Measurements from ENCODE around the gene FARS2. TPM values are rescaled to one million over a fixed set of nuclear protein-coding genes. Genes with fewer than 3 reads are reported as not detected.

Gene FARS2
- total and polyA plus RNA-seq, 2 of the 13 experiments (the other 11 are each of a cell fraction or from before 2014, with no cell fraction given): 15.4 to 26.0 TPM

- POLR2A ChIA-PET: no interaction called here
- 98% methylated on average over 3 of the region's 3 CpGs for whole genome bisulfite sequencing (ENCODE audit: low lambda C conversion rate)
- H2AFZ ChIP-seq (ENCODE audit: low read length): no peak overlapping the region
Observed at GRCh38 chr6:5250451-5250850, 10.9 kb upstream of the FARS2 start.

More at GRCh38 chr6:5250451-5250850, 10.9 kb upstream of the FARS2 start:
- Histone ChIP-seq H4K20me1 (ENCODE audit: insufficient read depth, low read length) (no peaks in the 10 kb centered on the region), H3K27ac (ENCODE audit: extremely low read length, insufficient read depth, low read length) (no peak overlapping the region), H3K9ac (ENCODE audit: insufficient read depth, low read depth, low read length) (no peak overlapping the region), H3K4me1 (ENCODE audit: insufficient read depth, low read length) (peaks cover 22% of the 10 kb centered on the region), H3K27me3 (ENCODE audit: control insufficient read depth in 1 of 2, insufficient read depth in 2 of 2, low read length in 2 of 2) (no peaks in the 10 kb centered on the region), H3K4me3 (replicated peaks in 1 of 3; ENCODE audit: insufficient read depth in 1 of 3, low read depth in 2 of 3, low read length in 3 of 3) (no peak overlapping the region), H3K4me2 (ENCODE audit: low read depth, low read length) (no peak overlapping the region), H3K79me2 (ENCODE audit: insufficient read depth, low read length) (peaks cover 60% of the 10 kb centered on the region), H3K36me3 (replicated peaks in 1 of 2; ENCODE audit: control insufficient read depth in 1 of 2, insufficient read depth in 2 of 2, low read length in 2 of 2) (peaks cover 14 to 32% of the 10 kb centered on the region in 2 experiments), H3K9me3 (ENCODE audit: low read length) (peaks cover 5% of the 10 kb centered on the region; the same call in 1 of the 2 replicates)
- TF ChIP-seq KDM3A (CRISPR knock-in tag; IDR thresholded peaks at IDR 0.05; ENCODE audit: low read depth) (no peak), GMEB1 (CRISPR knock-in tag; IDR thresholded peaks at IDR 0.05; ENCODE audit: borderline replicate concordance) (no peak), ZGPAT (CRISPR knock-in tag; IDR thresholded peaks at IDR 0.05) (no peak), ZNF121 (CRISPR knock-in tag; IDR thresholded peaks at IDR 0.05) (no peak), MEIS2 (CRISPR knock-in tag; IDR thresholded peaks at IDR 0.05) (no peak), TCF7L2 (IDR thresholded peaks at IDR 0.05; ENCODE audit: low read depth, low read length) (no peak)
- CTCF ChIA-PET (ENCODE audit: low intra/inter-chr PET ratio, low total read pairs): no interaction called here
- DNase-seq (ENCODE audit: low spot score) (no peak), ATAC-seq (no peak), FAIRE-seq (no peak)
- BruUV-seq (replicated peaks): no TSS peak
- in situ Hi-C loops (cut with HindIII; ENCODE audit: extremely low pct_ligation_motif_present, low pct_unique_long_range_greater_than_20kb): no loop called here
- intact Hi-C loops (cut with micrococcal nuclease; ENCODE audit: unreplicated experiment): no loop called here

All from HepG2 (cell line).